NCI-H2171 treated with DMSO at 0.1 percent for 48 hours (cell line): ENCODE measurements around the gene HBP1.
A peak's percentile ranks its signal among the peaks of the same experiment; 100 is the strongest.
"Not testable (repeated sequence)": the region's sequence is repeated elsewhere in the genome, so short reads cannot be mapped to it uniquely, and the experiment has no call there.

Experiments
- DNase-seq: peaks from one replicate; lab custom pipeline; 2025; lab: John Stamatoyannopoulos, UW

HBP1 gene

DNA sequence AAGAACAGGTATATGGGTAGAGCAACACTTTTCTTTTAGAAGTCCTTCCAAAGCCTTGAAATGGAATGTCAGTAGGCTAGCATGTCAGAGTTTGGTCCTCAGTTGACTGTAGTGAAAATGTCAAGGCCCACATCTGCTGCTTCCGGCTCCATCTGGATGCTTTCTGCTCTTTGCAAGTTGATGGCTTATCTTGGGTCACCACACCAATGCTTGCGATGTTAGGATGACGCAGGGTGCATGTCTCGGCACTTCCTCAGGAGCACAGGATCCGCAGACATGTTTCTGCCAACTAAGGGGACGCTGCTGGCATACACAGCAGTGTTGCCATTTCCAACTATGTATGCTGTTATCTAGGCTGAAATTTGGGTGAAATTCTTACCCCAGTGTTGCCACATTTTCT is 14.0 kb upstream of the HBP1 start:
- no peak for DNase-seq

DNA sequence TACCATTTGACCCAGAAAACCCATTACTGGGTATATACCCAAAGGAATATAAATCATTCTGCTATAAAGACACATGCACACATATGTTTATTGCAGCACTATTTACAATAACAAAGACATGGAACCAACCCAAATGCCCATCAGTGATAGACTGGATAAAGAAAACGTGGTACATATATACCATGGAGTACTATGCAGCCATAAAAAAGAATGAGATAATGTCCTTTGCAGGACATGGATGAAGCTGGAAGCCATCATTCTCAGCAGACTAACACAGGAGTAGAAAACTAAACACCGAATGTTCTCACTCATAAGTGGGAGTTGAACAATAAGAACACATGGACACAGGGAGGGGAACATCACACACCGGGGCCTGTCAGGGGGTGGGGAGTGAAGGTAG is 13.1 kb upstream of the HBP1 start:
- DNase-seq: not testable (repeated sequence)

DNA sequence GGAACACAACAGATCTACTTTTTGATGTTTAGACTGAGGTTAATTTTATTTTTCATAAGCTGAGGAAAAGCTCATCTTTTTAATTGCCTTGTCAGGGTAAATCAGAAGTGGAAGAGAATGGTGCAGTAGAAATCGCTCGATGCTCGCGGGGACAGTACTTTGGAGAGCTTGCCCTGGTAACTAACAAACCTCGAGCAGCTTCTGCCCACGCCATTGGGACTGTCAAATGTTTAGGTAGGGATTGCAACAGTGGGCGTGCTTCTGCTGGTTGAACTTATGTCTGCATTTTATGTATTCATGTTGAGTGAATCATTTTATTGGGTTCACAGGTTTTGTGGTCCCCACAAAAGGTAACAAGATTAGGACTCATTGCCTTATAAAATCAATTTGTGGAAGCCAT is 11.7 kb upstream of the HBP1 start:
- no peak for DNase-seq

DNA sequence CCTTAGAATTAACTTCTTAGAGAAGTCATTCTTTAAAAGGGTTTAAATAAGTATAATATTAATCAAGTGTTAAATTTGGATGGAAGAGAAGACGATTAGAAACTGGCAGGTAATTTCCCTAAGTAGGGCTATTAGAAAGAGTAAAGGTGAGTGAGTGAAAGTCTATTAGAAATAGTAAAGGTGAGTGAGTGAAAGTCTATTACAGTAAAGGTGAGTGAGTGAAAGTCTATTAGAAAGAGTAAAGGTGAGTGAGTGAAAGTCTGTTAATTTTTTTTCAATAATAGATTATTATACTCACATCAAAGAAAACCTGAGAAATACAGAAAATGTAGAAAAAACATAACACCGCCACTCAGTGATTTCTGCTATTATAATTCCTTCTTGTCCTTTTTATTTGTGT is 10.8 kb upstream of the HBP1 start:
- DNase-seq: no peak

DNA sequence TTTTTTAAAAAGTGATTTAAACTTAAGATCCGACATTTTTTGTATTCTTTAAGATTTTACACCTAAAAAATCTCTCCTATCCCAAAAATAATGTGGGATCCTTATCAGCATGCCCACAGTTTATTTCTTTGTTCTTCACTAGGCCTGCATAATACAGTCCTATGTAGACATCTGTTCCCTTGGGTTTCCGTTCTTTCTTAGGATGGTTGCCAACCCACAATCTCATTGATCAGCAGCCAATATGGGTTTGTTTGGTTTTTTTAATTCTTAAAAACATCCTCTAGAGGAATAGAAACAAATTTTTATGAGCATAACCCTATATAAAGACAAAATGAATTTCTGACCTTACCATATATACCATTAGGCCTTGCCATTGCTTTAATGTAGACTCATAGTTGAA is 8.4 kb upstream of the HBP1 start:
- no peak for DNase-seq

DNA sequence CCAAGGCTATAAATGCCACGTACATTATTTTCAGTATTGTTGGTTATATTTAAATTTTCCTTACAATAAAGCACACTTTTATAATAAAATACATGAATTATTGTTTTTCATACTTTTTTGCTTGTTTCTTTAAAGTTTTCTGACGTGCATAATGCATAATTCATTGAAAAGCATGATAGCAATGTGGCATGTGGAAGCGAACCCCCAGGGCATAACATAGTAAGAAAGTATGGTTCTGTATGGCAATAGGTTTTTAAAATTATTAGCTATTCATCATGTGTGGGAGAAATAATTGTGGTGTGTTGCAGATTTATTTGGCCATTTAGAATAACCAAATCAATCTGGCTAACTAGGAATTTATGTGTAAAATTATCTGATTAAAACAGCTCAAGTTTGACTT is 7.4 kb upstream of the HBP1 start:
- DNase-seq: no peak

DNA sequence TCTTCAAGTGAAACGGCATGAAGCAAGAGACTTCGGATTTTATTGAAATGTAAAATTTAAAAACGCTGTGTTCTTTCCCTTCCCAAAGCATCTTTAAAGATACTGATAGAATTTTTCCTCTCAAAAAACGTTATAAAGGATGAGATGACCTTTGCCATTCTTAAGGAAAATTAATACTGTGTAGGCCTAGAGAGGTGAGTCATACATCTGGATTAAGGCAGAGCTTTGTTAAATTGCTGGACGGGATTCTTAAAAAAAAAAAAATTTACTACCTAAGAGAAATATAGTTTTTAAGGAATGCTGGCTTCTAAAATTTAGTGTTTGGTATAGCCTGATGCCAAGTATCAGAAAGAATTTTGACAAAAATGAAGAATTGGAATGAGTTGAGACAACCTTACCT is 6.3 kb upstream of the HBP1 start:
- DNase-seq: no peak

GRCh38 chr7:107164092-107164491 is 4.7 kb upstream of the HBP1 start:
- no peak for DNase-seq

DNA sequence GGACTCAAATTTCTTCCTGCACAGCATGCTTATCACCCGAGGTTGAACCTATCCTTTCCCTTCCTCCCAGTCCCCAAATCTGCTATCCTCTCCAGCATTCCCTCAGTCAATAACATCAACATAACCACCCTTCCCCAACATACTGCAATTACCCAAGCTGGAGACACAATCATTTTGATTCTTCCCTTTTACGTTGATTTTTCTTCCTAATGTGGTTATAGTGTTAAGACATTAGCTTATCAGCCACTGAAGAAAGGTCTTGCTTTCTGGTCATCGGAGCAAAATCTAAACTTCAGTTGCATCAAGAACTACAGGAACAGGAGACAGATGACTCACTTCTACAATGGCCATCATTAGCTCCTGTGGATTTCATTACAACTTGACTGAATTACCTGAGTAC is 3.5 kb upstream of the HBP1 start:
- DNase-seq: no peak

DNA sequence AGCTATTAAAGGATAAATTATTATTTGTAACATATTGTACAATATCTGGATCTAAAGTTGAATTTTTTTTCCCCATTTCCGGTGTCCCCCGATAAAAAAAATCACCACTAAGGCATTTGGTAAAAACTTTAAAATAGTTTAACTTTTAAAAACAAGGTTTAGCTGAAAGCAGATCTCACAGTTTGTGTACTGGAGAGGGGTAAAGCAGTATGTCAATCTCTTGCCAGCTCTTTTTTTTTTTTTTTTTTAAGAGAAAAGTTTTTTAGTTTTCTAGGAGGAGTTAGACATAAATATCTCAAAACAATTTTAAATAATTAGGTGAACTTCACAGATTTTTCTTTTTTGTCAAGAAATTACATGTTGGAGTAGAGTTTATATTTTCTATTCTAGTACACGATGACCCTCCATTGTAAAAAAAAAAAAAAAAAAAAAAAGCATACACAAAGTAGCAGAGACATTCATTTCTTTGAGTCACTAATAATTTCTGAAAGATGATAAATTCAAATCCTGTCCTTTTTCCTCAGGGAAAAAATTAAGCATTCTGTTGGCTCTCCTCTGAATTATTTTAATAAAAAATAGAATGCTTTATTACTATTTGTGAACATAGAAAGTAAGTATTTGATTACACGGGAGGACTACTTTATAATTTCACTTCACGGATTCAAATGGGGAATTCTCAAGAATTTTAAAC is 1.9 kb upstream of the HBP1 start:
- DNase-seq: no peak

DNA sequence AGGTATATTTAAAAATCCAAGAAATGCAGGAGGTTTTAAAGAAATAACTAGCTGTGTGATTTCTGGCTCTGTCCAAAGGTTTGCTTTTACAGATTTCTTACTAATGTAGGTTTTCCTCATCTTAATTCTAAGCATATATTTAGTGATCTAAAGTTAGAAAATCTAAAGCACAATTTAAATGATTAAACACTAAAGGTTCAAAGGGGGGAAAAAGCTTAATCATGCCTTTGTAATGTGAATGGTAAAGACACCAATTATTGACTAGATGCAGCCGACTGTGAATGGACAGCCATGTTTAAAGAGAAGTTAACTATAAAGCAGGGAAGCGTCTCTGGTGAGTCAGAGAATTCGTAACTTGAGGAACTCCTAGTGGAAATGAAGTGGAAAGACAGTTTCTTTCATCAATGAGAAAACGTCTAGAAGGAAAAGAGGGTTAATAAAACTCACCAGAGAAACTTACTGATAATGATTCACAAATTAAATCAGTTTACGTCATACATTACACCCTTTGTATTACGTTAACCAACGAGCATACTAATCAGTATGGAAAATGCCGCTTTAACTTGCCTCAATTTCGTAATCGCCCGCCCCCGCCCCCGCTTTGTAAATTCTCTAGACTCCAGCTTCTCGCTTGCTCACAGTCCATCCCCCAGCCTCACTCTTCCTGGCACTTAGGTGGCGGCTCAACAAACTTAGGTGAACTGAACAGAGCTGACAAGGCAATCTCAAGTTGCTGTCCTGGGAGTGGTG is 1.1 kb upstream of the HBP1 start:
- peak; percentile 57 for DNase-seq

DNA sequence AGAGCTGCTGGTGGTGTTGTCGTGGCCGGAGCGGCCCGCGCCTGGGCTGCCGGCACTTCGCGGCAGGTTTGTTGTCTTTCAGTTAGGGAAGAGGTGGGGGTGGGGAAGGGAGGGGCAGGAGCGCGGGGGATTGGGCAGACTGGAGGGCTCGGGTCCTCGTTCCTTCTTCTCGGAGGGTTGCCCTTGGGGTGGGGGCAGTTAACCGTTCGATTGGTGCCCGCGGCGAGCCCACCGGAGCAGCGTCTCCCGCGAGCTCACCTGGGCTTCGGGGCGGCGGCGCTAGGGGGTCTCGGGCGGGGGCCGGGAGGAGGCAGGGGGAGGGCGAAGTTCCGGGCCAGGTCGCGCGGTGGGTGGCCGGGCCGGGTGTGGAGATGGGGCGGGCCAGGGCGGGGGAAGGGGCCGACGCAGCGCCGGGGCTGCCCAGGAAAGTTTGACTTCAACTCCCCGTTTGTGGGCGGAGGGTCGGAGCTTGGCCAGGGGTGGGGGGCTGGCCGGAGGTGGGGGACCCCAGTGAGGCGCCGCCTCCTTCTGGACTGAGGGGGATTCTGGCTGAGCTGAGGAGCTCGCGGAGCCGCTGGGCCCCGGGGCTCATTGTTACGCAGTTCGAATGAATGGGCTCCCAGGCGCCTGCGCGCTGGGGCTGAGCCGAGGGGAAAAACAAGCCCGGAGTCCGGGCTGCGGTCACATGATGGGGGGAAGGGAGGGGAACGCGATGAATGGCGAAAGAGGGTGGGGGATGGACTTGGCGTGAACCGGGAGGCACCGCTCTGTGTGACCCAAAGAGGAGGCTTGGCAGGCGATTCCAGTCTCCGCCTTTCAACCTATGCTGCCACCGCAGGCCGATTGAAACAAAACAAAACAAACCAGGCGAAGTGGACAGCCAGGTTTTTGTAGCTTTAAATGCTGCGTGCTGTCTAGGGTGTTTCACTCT is 582 bp downstream of the HBP1 start:
- DNase-seq: peak; percentile 83

DNA sequence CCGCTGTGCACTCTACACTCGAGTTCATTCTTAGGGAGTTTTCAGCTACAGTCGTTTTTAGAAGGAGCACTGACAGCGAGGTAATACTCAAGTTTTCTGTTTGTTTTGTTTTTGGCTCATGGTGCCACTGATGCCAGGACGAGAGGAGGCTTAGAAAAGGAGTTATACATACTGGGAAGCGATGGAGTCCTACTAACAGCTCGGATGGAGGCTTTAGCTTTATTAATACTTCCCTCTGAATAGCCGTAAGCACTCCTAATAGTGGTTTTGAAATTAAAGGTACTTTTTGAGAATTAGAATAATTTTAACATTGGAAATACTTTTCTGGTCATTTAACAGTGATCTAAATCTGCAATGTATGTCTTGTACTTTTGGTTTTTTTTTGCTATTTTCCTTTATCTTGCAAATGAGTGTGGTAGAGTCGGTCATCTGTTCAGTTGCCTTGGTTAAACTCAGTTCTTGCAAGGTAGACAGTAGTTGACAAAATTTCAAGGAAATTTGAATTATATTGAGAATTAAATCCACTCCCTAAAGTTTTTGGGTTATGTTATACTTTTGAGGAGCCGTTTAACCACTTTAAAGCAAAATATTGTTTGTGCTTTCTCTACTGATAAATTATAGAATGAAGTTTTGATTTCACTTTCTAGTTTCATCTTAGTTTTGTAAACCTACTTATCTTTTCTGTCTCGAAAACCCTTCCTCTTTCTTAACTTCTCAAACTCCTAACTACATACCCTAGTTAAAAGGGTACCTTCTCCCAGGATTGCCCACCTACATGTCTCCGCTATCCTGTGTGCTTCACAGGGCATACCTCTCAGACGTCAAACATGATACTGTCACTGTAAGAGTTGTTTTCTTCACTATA is 1.5 kb downstream of the HBP1 start:
- no peak for DNase-seq

GRCh38 chr7:107171496-107171895 is 2.7 kb downstream of the HBP1 start:
- no peak for DNase-seq

DNA sequence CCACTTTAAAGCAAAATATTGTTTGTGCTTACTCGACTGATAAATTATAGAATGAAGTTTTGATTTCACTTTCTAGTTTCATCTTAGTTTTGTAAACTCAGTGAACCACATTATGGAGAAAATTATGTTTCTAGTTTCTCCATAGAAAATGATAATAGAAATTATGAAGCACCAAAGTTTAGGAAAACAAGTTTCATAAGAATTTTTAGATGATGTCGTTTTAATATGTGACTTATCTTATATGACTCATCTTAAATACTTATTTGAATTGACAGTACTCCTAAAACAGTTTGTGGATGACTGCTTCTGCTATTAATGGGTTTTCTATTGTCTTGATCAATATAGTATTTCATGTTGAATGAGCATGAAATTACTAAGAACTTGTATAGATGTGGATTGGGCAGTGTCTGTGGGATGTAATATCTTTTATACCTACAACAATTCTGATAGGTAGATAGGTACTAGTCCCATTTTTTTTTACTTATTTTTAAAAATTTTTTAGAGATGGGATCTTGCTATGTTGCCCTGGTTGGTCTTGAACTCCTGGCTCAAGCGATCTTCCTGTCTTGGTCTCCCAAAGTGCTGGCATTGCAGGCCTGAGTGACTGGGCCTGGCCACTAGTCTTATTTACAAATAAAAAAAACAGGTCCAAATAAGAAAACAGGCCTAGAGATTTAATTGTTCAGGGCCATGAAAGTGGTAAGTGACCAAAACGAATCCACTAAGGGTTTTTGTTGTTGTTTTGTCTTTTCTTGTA is 3.7 kb downstream of the HBP1 start:
- no peak for DNase-seq

DNA sequence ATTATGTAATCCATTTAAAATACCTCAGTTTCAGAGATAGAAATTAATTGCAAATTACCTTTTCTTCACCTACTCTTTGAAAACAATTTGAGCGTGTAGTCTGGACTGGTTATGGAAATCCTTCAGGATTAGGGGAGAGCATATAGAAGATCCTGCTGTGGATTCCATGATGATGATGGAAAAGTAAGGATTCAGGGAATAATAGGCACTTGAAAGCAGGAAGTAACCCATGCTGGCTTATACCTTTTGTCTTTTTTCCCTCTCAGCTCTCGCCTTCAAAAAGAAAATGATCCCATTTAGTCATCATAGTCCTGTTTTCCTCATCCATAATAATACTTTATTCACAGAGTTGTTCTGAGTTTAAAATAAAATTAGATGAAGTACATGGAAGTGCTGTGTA is 4.4 kb downstream of the HBP1 start:
- DNase-seq: no peak

GRCh38 chr7:107173691-107174406 is 5.0 kb downstream of the HBP1 start:
- no peak for DNase-seq

GRCh38 chr7:107179326-107180164 is 10.7 kb downstream of the HBP1 start:
- no peak for DNase-seq

DNA sequence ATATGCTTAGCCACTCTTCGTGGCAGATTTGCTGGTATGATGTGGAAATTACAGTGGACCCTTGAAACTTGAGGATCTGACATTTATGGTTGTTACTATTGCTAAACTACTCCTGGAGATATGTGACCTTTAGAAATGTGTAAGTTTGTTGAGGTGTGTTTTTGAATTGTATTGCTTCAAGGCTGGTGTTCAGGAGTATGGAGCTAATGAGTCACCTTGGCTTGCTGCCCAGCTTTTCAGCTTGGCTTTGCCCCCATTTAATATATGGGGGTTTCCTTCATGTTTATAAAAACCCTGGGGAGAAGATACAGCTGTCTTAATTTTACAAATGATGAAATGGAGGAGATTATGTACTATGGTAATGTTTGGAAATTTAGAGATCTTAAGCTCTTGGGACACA is 11.6 kb downstream of the HBP1 start:
- peak; percentile 52 for DNase-seq
